BLaER1 treated with 17β-estradiol and CSF1 and Interleukin-3, amounts not matched to agents 10 nM and 100 nM (cell line): ENCODE data around the gene ACBD6.
"Not testable (repeated sequence)": the region's sequence is repeated elsewhere in the genome, so short reads cannot be mapped to it uniquely, and the experiment has no call there.

Experiments
- H3K27ac ChIP-seq, 11 experiments: shearing (Covaris generic); formaldehyde crosslinking; 2 replicates each; pipeline ENCODE4 v1.8.1; 2022
- H3K27me3 ChIP-seq, 11 experiments: shearing (Covaris generic); formaldehyde crosslinking; 2 replicates each; pipeline ENCODE4 v1.8.1; 2022
- H3K36me3 ChIP-seq, 11 experiments: shearing (Covaris generic); formaldehyde crosslinking; 2 replicates each; pipeline ENCODE4 v1.8.1; 2022
- H3K4me1 ChIP-seq, 10 experiments: shearing (Covaris generic); formaldehyde crosslinking; 2 replicates each; pipeline ENCODE4 v1.8.1; 2022
- H3K4me2 ChIP-seq, 11 experiments: shearing (Covaris generic); formaldehyde crosslinking; 2 replicates each; pipeline ENCODE4 v1.8.1; 2022
- H3K4me3 ChIP-seq, 10 experiments: shearing (Covaris generic); formaldehyde crosslinking; 2 replicates each; pipeline ENCODE4 v1.8.1; 2022
- H3K9ac ChIP-seq, 11 experiments: shearing (Covaris generic); formaldehyde crosslinking; 2 replicates each; pipeline ENCODE4 v1.8.1; 2022
- H3K9me3 ChIP-seq, 11 experiments: shearing (Covaris generic); formaldehyde crosslinking; replicated peaks in 1 of 11; 2 replicates each; pipeline ENCODE4 v1.8.1; 2022
- H4K20me1 ChIP-seq, 11 experiments: shearing (Covaris generic); formaldehyde crosslinking; 2 replicates each; pipeline ENCODE4 v1.8.1; 2022
- Cebpa-rat ChIP-seq, 11 experiments: shearing (Covaris generic); IDR thresholded peaks; 2 replicates each; pipeline ENCODE4 v1.8.1; 2022

Gene ACBD6

DNA sequence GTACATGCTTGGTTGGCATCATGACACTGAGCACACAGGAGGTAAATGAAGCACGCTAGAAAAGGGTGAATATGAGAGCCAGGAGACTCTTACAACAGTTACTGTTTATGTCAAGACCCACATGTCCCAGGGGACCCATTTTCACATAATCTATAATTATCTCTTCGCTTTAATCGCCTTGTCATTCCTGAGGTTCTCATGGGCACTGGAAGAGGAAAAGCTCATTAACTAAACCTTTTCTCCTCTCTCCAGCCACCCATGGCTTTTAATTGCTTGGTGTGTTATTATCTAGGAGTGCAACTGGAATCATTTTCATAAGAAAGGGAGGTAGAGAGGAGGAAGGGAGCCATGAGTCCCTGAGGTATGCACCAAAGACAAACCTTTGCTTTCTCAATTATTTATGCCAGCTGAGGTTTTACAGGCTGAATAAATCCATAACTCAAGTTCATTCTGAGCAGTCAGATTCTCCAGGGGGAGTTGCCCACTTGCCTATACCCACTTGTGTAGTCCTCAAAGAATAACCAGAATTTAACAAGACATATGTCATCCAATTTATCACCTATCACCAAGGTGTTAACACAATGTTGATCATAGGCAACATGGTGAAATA lies 77.4 kb downstream of the ACBD6 start:
- peak overlapping the region in 3 of 11 experiments; percentile 45 to 54 (median 50); a peak in 6 of 22 replicates for H3K27ac ChIP-seq
- peak overlapping the region; percentile 18 to 74 (median 67); a peak in 19 of 22 replicates for H3K4me2 ChIP-seq
- peaks cover 0 to 11% (median 0%) of the 10 kb centered on the region in 11 experiments; a peak in 5 of 22 replicates for H4K20me1 ChIP-seq
- no peaks in the 10 kb centered on the region for H3K27me3 ChIP-seq
- no peak overlapping the region for H3K4me3 ChIP-seq
- no peak overlapping the region; a peak in 1 of 22 replicates for H3K9ac ChIP-seq
- peaks cover 12 to 23% (median 18%) of the 10 kb centered on the region in 10 experiments for H3K4me1 ChIP-seq
- H3K9me3 ChIP-seq: peaks cover 19 to 36% (median 25%) of the 10 kb centered on the region in 11 experiments
- no peak for TF ChIP-seq Cebpa-rat (IDR thresholded peaks at IDR 0.05)
- H3K36me3 ChIP-seq: peaks cover 29 to 54% (median 41%) of the 10 kb centered on the region in 11 experiments

- peaks cover 13 to 27% (median 23%) of the 10 kb centered on the region in 11 experiments for H3K9me3 ChIP-seq
- H3K27me3 ChIP-seq: no peaks in the 10 kb centered on the region
- H4K20me1 ChIP-seq: peaks cover 0 to 11% (median 0%) of the 10 kb centered on the region in 11 experiments; a peak in 5 of 22 replicates
- peaks cover 28 to 41% (median 36%) of the 10 kb centered on the region in 11 experiments for H3K36me3 ChIP-seq
- no peak for TF ChIP-seq Cebpa-rat (IDR thresholded peaks at IDR 0.05)
- no peak overlapping the region for H3K4me2 ChIP-seq
- no peak overlapping the region for H3K9ac ChIP-seq
- peaks cover 6 to 21% (median 13%) of the 10 kb centered on the region in 10 experiments for H3K4me1 ChIP-seq
- no peak overlapping the region for H3K4me3 ChIP-seq
- no peak overlapping the region for H3K27ac ChIP-seq
Observed at GRCh38 chr1:180421614-180422013, 80.8 kb downstream of the ACBD6 start.

DNA sequence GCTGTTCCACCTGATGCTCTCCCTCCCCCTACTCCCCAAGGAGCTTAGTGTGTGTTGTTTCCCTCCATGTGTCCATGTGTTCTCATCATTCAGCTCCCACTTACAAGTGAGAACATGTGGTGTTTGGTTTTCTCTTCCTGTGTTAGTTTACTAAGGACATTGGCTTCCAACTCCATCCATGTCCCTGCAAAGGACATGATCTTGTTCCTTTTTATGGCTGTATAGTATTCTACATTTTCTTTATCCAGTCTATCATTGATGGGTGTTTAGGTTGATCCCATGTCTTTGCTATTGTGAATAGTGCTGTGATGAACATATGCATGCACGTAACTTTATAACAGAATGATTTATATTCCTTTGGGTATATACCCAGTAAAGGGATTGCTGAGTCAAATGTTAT lies 81.2 kb downstream of the ACBD6 start:
- not testable (repeated sequence) for H3K4me3 ChIP-seq, H3K27me3 ChIP-seq

DNA sequence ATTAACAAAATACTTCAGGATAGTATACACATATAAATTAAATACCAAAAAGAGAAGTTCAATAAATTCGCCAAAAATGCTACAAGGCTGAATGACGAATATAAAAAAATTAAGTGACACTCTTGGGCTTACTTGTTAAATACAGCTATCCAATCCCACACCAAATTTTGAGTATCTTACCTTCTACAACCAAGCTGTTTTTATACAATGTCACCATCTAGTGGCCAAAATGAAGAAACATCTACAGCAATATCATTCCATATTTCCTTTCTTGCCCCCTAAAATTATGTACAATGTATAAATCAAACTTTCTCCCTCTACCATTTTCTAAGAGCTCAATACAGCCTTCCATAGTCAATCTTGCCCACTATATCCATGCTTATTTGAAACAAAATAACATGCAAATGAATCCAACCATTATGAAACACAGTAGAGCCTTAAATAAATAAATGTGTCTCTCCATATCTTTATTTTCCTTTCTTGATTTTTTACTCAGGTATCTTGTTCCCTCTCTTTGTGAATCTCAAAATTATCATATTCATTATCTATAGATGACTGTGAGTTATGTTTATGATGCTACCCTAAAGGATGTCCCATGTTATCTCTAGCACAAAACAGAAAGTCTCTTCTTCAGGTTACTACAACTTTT lies 86.3 kb downstream of the ACBD6 start:
- Histone ChIP-seq H3K9me3 (peaks cover 0 to 22% (median 5%) of the 10 kb centered on the region in 11 experiments; a peak in 13 of 22 replicates), H3K27ac (no peak overlapping the region), H3K4me2 (no peak overlapping the region), H3K4me1 (no peaks in the 10 kb centered on the region), H3K36me3 (peaks cover 31 to 53% (median 40%) of the 10 kb centered on the region in 11 experiments), H4K20me1 (no peaks in the 10 kb centered on the region; a peak in 2 of 22 replicates), H3K27me3 (no peaks in the 10 kb centered on the region), H3K9ac (no peak overlapping the region), H3K4me3 (no peak overlapping the region)
- no peak for TF ChIP-seq Cebpa-rat (IDR thresholded peaks at IDR 0.05)

More for the DNA sequence above, 81.2 kb downstream of the ACBD6 start:
- Histone ChIP-seq H3K9me3 (peaks cover 13 to 27% (median 23%) of the 10 kb centered on the region in 11 experiments), H3K36me3 (peaks cover 28 to 41% (median 36%) of the 10 kb centered on the region in 11 experiments), H4K20me1 (peaks cover 0 to 11% (median 0%) of the 10 kb centered on the region in 11 experiments; a peak in 5 of 22 replicates), H3K4me1 (peaks cover 6 to 21% (median 13%) of the 10 kb centered on the region in 10 experiments)
- H3K27ac ChIP-seq, H3K9ac ChIP-seq, H3K4me2 ChIP-seq: not testable (repeated sequence)

DNA sequence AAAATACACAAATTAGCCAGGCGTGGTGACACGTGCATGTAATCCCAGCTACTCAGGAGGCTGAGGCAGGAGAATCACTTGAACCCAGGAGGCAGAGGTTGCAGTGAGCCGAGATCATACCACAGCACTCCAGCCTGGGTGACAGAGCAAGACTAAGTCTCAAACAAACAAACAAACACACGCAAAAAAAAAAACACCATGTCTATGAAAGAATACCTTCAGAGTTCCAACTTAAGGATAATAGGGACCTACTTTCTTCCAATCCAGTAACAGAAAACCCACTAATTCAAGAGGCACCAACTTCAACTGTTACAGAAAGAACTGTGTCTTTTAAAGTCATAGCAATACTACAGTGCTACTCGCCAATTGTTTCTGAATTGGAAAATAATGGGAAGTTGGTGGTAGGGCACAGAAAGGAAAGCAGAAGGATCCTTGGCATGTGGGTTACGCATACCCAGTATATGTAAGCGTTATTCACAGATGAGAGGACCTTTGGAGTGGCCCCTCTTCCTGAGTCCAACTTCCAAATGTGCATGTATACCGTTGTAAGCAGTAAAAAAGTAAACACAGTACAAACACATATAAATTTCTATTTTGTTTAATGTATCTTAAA lies 87.0 kb downstream of the ACBD6 start:
- TF ChIP-seq Cebpa-rat (IDR thresholded peaks at IDR 0.05): no peak
- H3K27me3 ChIP-seq: no peaks in the 10 kb centered on the region
- H4K20me1 ChIP-seq: no peaks in the 10 kb centered on the region; a peak in 2 of 22 replicates
- H3K4me1 ChIP-seq: no peaks in the 10 kb centered on the region
- H3K27ac ChIP-seq: no peak overlapping the region
- no peak overlapping the region for H3K9ac ChIP-seq
- no peak overlapping the region for H3K4me3 ChIP-seq
- H3K36me3 ChIP-seq: peaks cover 31 to 53% (median 40%) of the 10 kb centered on the region in 11 experiments
- H3K9me3 ChIP-seq: peaks cover 0 to 17% (median 0%) of the 10 kb centered on the region in 11 experiments; a peak in 4 of 22 replicates
- no peak overlapping the region for H3K4me2 ChIP-seq

GRCh38 chr1:180412583-180412982 lies 89.8 kb downstream of the ACBD6 start:
- H3K27me3 ChIP-seq: no peaks in the 10 kb centered on the region
- H3K9ac ChIP-seq: no peak overlapping the region
- H3K4me2 ChIP-seq: no peak overlapping the region
- H3K4me3 ChIP-seq: no peak overlapping the region
- no peak overlapping the region for H3K27ac ChIP-seq
- peak in 5 of 11 experiments; percentile 10 to 64 (median 28); a peak in 4 of 22 replicates for TF ChIP-seq Cebpa-rat (IDR thresholded peaks at IDR 0.05)
- H4K20me1 ChIP-seq: no peaks in the 10 kb centered on the region; a peak in 1 of 22 replicates
- H3K36me3 ChIP-seq: peaks cover 39 to 69% (median 51%) of the 10 kb centered on the region in 11 experiments
- H3K9me3 ChIP-seq: peaks cover 0 to 17% (median 0%) of the 10 kb centered on the region in 11 experiments; a peak in 5 of 22 replicates
- no peaks in the 10 kb centered on the region for H3K4me1 ChIP-seq

DNA sequence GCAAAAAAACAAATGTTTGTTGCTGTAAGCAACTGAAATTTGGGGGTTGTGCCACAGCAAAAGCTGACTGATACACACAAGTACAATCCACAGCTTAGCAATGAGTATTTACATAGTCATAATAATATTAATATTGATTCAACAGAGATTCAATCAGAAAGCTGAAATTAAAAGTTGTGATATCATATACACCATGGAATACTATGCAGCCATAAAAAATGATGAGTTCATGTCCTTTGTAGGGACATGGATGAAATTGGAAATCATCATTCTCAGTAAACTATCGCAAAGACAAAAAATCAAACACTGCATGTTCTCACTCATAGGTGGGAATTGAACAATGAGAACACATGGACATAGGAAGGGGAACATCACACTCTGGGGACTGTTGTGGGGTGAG lies 94.2 kb downstream of the ACBD6 start:
- not testable (repeated sequence) for H3K4me3 ChIP-seq, H3K9me3 ChIP-seq, H4K20me1 ChIP-seq, H3K4me2 ChIP-seq, H3K27ac ChIP-seq, H3K27me3 ChIP-seq, H3K4me1 ChIP-seq, H3K9ac ChIP-seq
- H3K36me3 ChIP-seq: peaks cover 40 to 84% (median 58%) of the 10 kb centered on the region in 11 experiments

GRCh38 chr1:180407051-180407450 lies 95.3 kb downstream of the ACBD6 start:
- H3K4me2 ChIP-seq: no peak overlapping the region
- TF ChIP-seq Cebpa-rat (IDR thresholded peaks at IDR 0.05): no peak
- H3K4me1 ChIP-seq: peaks cover 0 to 6% (median 3%) of the 10 kb centered on the region in 10 experiments; a peak in 7 of 20 replicates
- H3K36me3 ChIP-seq: peaks cover 33 to 84% (median 51%) of the 10 kb centered on the region in 11 experiments
- no peaks in the 10 kb centered on the region for H3K27me3 ChIP-seq
- peaks cover 0 to 6% (median 0%) of the 10 kb centered on the region in 11 experiments; a peak in 3 of 22 replicates for H3K9me3 ChIP-seq
- H3K9ac ChIP-seq: no peak overlapping the region
- H4K20me1 ChIP-seq: peaks cover 0 to 4% (median 0%) of the 10 kb centered on the region in 11 experiments; a peak in 2 of 22 replicates
- H3K4me3 ChIP-seq: no peak overlapping the region
- no peak overlapping the region for H3K27ac ChIP-seq

DNA sequence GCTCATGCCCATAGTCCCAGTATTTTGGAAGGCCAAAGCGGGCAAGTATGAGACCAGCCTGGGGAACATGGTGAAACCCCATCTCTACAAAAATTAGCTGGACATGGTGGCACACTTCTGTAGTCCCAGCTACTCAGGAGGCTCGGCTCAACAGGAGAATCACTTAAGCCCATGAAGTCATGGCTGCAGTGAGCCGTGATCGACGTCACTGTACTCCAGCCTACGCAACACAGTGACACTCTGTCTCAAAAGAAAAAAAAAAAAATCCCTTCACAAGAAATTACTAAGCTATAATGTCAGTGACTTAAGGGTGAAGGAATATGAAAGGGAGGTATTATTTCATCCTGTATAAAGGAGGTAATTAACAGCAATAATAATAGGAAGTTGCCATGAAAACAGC lies 99.8 kb downstream of the ACBD6 start:
- H3K9me3 ChIP-seq: peaks cover 0 to 2% (median 0%) of the 10 kb centered on the region in 11 experiments; a peak in 1 of 22 replicates

More for the DNA sequence above, 99.8 kb downstream of the ACBD6 start:
- Histone ChIP-seq H3K27me3 (no peaks in the 10 kb centered on the region), H3K9ac (no peak overlapping the region), H3K4me3 (no peak overlapping the region), H3K4me1 (peaks cover 0 to 8% (median 3%) of the 10 kb centered on the region in 10 experiments; a peak in 7 of 20 replicates), H3K36me3 (peaks cover 3 to 60% (median 22%) of the 10 kb centered on the region in 11 experiments; a peak in 21 of 22 replicates), H4K20me1 (peaks cover 0 to 4% (median 0%) of the 10 kb centered on the region in 11 experiments; a peak in 4 of 22 replicates), H3K4me2 (peak overlapping the region in 3 of 11 experiments; percentile 7 to 43 (median 30); a peak in 3 of 22 replicates), H3K27ac (0 out of 22 replicates have a peak overlapping the region, but pooled peaks of 2 of the 11 experiments have one; percentile 9 to 15)
- TF ChIP-seq Cebpa-rat (IDR thresholded peaks at IDR 0.05): no peak
